Left ventricle myocardium inferior (tissue), 1 donor: Measurements from ENCODE around the gene FBXO2. TPM values are rescaled to one million over a fixed set of nuclear protein-coding genes. Genes with fewer than 3 reads are reported as not detected.

Source experiments
- DNase-seq: peaks from one replicate; pipeline ENCODE4 v3.0.0-alpha.2; 2020
- H3K27ac ChIP-seq: fragments of 200-600 bp; replicated peaks from 2 replicates; pipeline ENCODE4 v1.8.0; 2021
- H3K27me3 ChIP-seq: fragments of 200-600 bp; 2 replicates; pipeline ENCODE4 v1.8.0; 2021; ENCODE audit warnings: low read depth
- H3K36me3 ChIP-seq: fragments of 200-600 bp; 2 replicates; pipeline ENCODE4 v1.8.0; 2021
- H3K4me1 ChIP-seq: fragments of 200-600 bp; 2 replicates; pipeline ENCODE4 v1.8.0; 2021
- H3K4me3 ChIP-seq: fragments of 200-600 bp; 2 replicates; pipeline ENCODE4 v1.8.0; 2021; ENCODE audit warnings: mild to moderate bottlenecking, moderate library complexity
- H3K9me3 ChIP-seq: fragments of 200-600 bp; replicated peaks from 2 replicates; pipeline ENCODE4 v1.8.0; 2021
- intact Hi-C: fragments of 100-400 bp; cut with micrococcal nuclease; formaldehyde crosslinking; loops from one replicate; pipeline ENCODE4 v1.11.0; 2022
- total RNA-seq: library from RNA; stranded (reverse); fragmentation: NEBNext Ultra II Directional; extraction: Animal tissue kit (Norgen Biotek cat#: 25700); gene quantifications from one replicate; pipeline ENCODE4 v1.2.1, GENCODE V29; 2021
- TF ChIP-seq, protein P1 (sequence below): fragments of 200-600 bp; IDR thresholded peaks from 2 replicates; pipeline ENCODE4 v1.8.0; 2021; ENCODE audit warnings: antibody characterized with exemption, mild to moderate bottlenecking, borderline replicate concordance
- donor health status: DM: no; HTN: yes; CAD: no; lungs with severe emphysema.

FBXO2 gene
- total RNA-seq, 1 donor from 2014 or later = 1.9 TPM

DNA sequence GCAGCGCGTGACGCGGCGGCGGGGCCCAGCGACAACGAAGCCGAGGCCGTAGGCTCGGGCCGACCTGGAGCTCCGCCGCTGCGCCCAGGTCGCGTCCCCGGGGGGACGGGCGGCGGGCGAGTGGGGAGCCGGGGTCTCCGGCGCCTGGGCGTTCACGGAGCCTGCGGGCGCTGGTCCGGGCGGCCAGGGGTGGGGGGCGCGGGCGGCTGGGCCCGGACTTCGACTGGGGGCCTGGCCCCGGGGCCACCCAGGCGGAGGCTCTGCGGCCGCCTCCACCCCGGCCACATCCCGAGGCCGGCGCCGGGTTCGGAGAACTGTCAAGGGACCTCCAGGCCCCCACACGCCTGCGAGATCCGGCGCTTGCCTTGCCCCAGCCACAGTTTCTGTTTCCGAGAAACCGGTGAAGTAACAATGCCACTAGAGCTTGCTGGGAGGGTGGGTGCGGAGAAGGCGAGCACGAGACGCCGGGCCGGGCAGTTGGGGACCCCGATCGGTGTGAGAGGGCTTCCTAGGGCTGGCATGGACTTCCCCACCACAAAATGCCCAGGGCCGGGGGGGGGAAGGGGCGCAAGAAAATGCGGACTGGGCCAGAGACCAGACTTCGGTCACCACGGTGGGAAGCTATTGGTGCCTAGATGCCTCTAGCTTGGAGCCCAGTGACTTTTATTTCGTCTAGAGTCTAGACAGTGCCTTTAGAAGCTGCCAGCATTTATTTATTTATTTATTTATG, 10.3 kb upstream of the FBXO2 start:
- TF ChIP-seq, protein P1, sequence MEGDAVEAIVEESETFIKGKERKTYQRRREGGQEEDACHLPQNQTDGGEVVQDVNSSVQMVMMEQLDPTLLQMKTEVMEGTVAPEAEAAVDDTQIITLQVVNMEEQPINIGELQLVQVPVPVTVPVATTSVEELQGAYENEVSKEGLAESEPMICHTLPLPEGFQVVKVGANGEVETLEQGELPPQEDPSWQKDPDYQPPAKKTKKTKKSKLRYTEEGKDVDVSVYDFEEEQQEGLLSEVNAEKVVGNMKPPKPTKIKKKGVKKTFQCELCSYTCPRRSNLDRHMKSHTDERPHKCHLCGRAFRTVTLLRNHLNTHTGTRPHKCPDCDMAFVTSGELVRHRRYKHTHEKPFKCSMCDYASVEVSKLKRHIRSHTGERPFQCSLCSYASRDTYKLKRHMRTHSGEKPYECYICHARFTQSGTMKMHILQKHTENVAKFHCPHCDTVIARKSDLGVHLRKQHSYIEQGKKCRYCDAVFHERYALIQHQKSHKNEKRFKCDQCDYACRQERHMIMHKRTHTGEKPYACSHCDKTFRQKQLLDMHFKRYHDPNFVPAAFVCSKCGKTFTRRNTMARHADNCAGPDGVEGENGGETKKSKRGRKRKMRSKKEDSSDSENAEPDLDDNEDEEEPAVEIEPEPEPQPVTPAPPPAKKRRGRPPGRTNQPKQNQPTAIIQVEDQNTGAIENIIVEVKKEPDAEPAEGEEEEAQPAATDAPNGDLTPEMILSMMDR = peak; percentile 38
- peaks cover 22% of the 10 kb centered on the region for H3K36me3 ChIP-seq
- H3K4me1 ChIP-seq = peaks cover 16% of the 10 kb centered on the region
- peak overlapping the region; percentile 78 for H3K4me3 ChIP-seq
- H3K27ac ChIP-seq = peak overlapping the region; percentile 75
- intact Hi-C loops = no loop called here
- no peaks in the 10 kb centered on the region for H3K9me3 ChIP-seq
- DNase-seq = peak; percentile 35
- no peaks in the 10 kb centered on the region for H3K27me3 ChIP-seq

DNA sequence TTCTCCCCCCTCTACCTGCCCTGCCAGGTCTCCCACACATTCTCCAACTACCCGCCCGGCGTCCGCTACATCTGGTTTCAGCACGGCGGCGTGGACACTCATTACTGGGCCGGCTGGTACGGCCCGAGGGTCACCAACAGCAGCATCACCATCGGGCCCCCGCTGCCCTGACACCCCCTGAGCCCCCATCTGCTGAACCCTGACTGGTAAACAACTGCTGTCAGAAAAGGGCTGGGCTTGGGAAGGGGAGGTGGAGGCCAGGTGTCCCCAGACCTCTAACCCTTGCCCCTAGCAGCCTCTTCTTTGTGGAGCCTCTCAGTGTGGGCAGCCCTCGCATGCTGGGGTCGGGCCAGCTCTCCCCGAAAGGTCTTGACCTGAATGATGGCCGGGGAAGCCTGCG, 6.9 kb upstream of the FBXO2 start:
- Histone ChIP-seq H3K4me1 (peaks cover 12% of the 10 kb centered on the region), H3K9me3 (no peaks in the 10 kb centered on the region), H3K36me3 (peaks cover 39% of the 10 kb centered on the region), H3K27me3 (peaks cover 4% of the 10 kb centered on the region), H3K27ac (no peak overlapping the region), H3K4me3 (no peak overlapping the region)
- intact Hi-C loops = no loop called here
- no peak for DNase-seq
- TF ChIP-seq, protein P1 = no peak

DNA sequence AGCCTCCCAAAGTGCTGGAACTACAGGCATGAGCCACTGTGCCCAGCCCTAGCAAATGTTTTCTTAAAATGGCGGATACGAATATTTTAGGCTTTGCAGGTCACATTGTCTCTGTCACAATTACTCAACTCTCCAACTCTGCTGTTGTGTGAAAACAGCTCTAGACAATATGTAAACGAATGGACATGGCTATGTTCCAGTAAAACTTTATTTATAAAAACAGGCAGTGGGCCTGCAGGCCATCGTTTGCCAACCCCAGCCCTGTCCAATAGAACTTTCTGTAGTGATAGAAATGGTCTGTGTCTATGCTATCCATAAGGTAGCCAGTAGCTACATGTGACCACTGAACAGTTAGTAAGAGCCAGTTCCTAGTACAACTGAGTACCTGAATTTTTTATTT, 5.5 kb upstream of the FBXO2 start:
- intact Hi-C loops = loop anchor here (10.0 kb wide), 1 partner anchor 65 kb away; no protein-coding TSS in a partner anchor
- Histone ChIP-seq H3K36me3 (peaks cover 39% of the 10 kb centered on the region), H3K27ac (no peak overlapping the region)

DNA sequence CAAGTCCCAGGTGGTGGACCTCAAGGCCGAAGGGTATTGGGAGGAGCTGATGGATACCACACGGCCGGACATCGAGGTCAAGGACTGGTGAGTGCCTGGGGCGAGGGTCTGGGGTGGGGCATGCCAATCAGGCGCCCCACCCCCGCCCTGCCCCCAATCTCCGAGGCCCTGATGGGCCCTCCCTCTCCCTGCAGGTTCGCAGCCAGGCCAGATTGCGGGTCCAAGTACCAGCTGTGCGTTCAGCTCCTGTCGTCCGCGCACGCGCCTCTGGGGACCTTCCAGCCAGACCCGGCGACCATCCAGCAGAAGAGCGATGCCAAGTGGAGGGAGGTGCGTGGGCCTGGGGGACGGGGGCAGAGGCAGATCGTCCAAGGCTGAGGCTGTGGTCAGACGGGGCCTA, 4.3 kb upstream of the FBXO2 start:
- intact Hi-C loops = loop anchor here (10.0 kb wide), 1 partner anchor 66 kb away; no protein-coding TSS in a partner anchor

More for the DNA sequence above, 5.5 kb upstream of the FBXO2 start:
- DNase-seq = no peak
- no peaks in the 10 kb centered on the region for H3K9me3 ChIP-seq
- TF ChIP-seq, protein P1 = no peak
- H3K4me3 ChIP-seq = no peak overlapping the region
- H3K27me3 ChIP-seq = peaks cover 12% of the 10 kb centered on the region
- peaks cover 23% of the 10 kb centered on the region for H3K4me1 ChIP-seq

DNA sequence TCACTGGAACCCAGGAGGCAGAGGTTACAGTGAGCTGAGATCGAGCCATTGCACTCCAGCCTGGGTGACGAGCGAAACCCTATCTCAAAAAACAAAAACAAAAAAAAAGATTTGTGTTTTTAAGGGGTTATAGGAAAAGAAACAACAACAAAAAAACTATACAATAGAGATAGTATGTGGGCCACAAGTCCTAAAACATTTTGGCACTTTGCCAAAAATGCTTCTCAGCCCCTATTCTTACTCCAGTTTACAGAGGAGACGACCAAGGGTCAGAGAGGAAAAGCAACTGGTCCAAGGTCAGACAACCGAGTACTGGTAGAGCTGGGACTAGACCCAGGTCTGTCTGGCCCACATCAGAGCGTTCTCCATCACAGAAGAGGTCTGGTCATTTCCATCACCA, 3.4 kb upstream of the FBXO2 start:
- intact Hi-C loops = loop anchor here (10.0 kb wide), 1 partner anchor 67 kb away; no protein-coding TSS in a partner anchor
- Histone ChIP-seq H3K4me1 (peaks cover 20% of the 10 kb centered on the region), H3K36me3 (peaks cover 39% of the 10 kb centered on the region), H3K4me3 (no peak overlapping the region), H3K27ac (no peak overlapping the region), H3K9me3 (no peaks in the 10 kb centered on the region), H3K27me3 (peaks cover 12% of the 10 kb centered on the region)
- DNase-seq = no peak
- TF ChIP-seq, protein P1 = no peak

More for the DNA sequence above, 4.3 kb upstream of the FBXO2 start:
- H3K27ac ChIP-seq = no peak overlapping the region
- DNase-seq = no peak
- peaks cover 22% of the 10 kb centered on the region for H3K4me1 ChIP-seq
- peaks cover 12% of the 10 kb centered on the region for H3K27me3 ChIP-seq
- TF ChIP-seq, protein P1 = no peak
- H3K9me3 ChIP-seq = no peaks in the 10 kb centered on the region
- H3K36me3 ChIP-seq = peaks cover 39% of the 10 kb centered on the region
- H3K4me3 ChIP-seq = no peak overlapping the region
